H9 (cell line): Measurements from ENCODE around the gene PHETA1. TPM values are rescaled to one million over a fixed set of nuclear protein-coding genes. Genes with fewer than 3 reads are reported as not detected.
A peak's percentile ranks its signal among the peaks of the same experiment; 100 is the strongest.

Source experiments
- DNase-seq: peaks from one replicate; pipeline ENCODE4 v3.0.0-alpha.2; 2017
- H2AFZ ChIP-seq: one replicate; pipeline ENCODE4 v1.6.1; 2013; ENCODE audit warnings: mild to moderate bottlenecking, low read length, control low read depth, moderate library complexity
- H2AK5ac ChIP-seq: 2 replicates; pipeline ENCODE4 v1.6.1; 2013; ENCODE audit warnings: low read length, control low read depth, mixed read lengths; ENCODE audit not compliant: insufficient read length
- H2BK120ac ChIP-seq: one replicate; pipeline ENCODE4 v1.6.1; 2013; ENCODE audit warnings: low read depth, mild to moderate bottlenecking, low read length, control low read depth, inconsistent platforms; ENCODE audit not compliant: poor library complexity, severe bottlenecking
- H2BK12ac ChIP-seq: 2 replicates; pipeline ENCODE4 v1.6.1; 2013; ENCODE audit warnings: low read length, control low read depth, mixed read lengths, low read depth; ENCODE audit not compliant: insufficient read length
- H2BK15ac ChIP-seq: 2 replicates; pipeline ENCODE4 v1.6.1; 2013; ENCODE audit warnings: low read depth, low read length, control low read depth
- H2BK20ac ChIP-seq: one replicate; pipeline ENCODE4 v1.6.1; 2013; ENCODE audit warnings: low read depth, mild to moderate bottlenecking, low read length, control low read depth, inconsistent platforms; ENCODE audit not compliant: poor library complexity, severe bottlenecking
- H2BK5ac ChIP-seq: 2 replicates; pipeline ENCODE4 v1.6.1; 2013; ENCODE audit warnings: low read length, control low read depth, mixed read lengths; ENCODE audit not compliant: insufficient read length
- H3K14ac ChIP-seq: 2 replicates; pipeline ENCODE4 v1.6.1; 2013; ENCODE audit warnings: low read length, control low read depth; ENCODE audit not compliant: insufficient read depth
- H3K18ac ChIP-seq: 2 replicates; pipeline ENCODE4 v1.6.1; 2013; ENCODE audit warnings: low read depth, mild to moderate bottlenecking, mixed read lengths, low read length, control low read depth; ENCODE audit not compliant: insufficient read length
- H3K23ac ChIP-seq: 2 replicates; pipeline ENCODE4 v1.6.1; 2013; ENCODE audit warnings: low read length, control low read depth, mixed read lengths, low read depth; ENCODE audit not compliant: insufficient read length
- H3K23me2 ChIP-seq: 2 replicates; pipeline ENCODE4 v1.6.1; 2013; ENCODE audit warnings: low read depth, mild to moderate bottlenecking, mixed read lengths, low read length, control low read depth; ENCODE audit not compliant: insufficient read length, poor library complexity, severe bottlenecking
- H3K27ac ChIP-seq: 2 replicates; pipeline ENCODE4 v1.5.1; 2013; ENCODE audit warnings: low read length, control low read depth, mixed read lengths, low read depth; ENCODE audit not compliant: insufficient read length
- H3K27me3 ChIP-seq: 2 replicates; pipeline ENCODE4 v1.6.1; 2013; ENCODE audit warnings: low read length, control low read depth, inconsistent platforms; ENCODE audit not compliant: insufficient read depth
- H3K4ac ChIP-seq: 2 replicates; pipeline ENCODE4 v1.6.1; 2013; ENCODE audit warnings: low read depth, mild to moderate bottlenecking, control low read depth, inconsistent platforms, low read length, moderate library complexity
- H3K4me1 ChIP-seq: 2 replicates; pipeline ENCODE4 v1.6.1; 2013; ENCODE audit warnings: low read length, control low read depth, inconsistent platforms; ENCODE audit not compliant: insufficient read depth
- H3K4me2 ChIP-seq: 2 replicates; pipeline ENCODE4 v1.6.1; 2013; ENCODE audit warnings: low read length, control low read depth, mixed read lengths; ENCODE audit not compliant: insufficient read length, insufficient read depth
- H3K56ac ChIP-seq: 2 replicates; pipeline ENCODE4 v1.6.1; 2013; ENCODE audit warnings: low read depth, mild to moderate bottlenecking, mixed read lengths, low read length, control low read depth; ENCODE audit not compliant: insufficient read length
- H3K79me1 ChIP-seq: 2 replicates; pipeline ENCODE4 v1.6.1; 2013; ENCODE audit warnings: low read depth, mild to moderate bottlenecking, moderate library complexity, low read length, control low read depth, inconsistent platforms; ENCODE audit not compliant: insufficient read depth, poor library complexity, severe bottlenecking
- H3K79me2 ChIP-seq: 2 replicates; pipeline ENCODE4 v1.6.1; 2013; ENCODE audit warnings: low read length, control low read depth, inconsistent platforms; ENCODE audit not compliant: insufficient read depth
- H3K9ac ChIP-seq: 2 replicates; pipeline ENCODE4 v1.6.1; 2013; ENCODE audit warnings: low read length, control low read depth, mixed read lengths; ENCODE audit not compliant: insufficient read length; ENCODE audit errors: extremely low read depth
- H3K9me3 ChIP-seq: one replicate; pipeline ENCODE4 v1.6.1; 2013; ENCODE audit warnings: low read depth, low read length, inconsistent platforms; ENCODE audit not compliant: control insufficient read depth
- H3T11ph ChIP-seq: one replicate; pipeline ENCODE4 v1.6.1; 2013; ENCODE audit warnings: mild to moderate bottlenecking, low read length, control low read depth, inconsistent platforms
- H4K20me1 ChIP-seq: one replicate; pipeline ENCODE4 v1.6.1; 2013; ENCODE audit not compliant: control insufficient read depth, insufficient read length, insufficient read depth
- H4K5ac ChIP-seq: 2 replicates; pipeline ENCODE4 v1.6.1; 2013; ENCODE audit warnings: low read depth, mild to moderate bottlenecking, mixed read lengths, low read length, control low read depth; ENCODE audit not compliant: insufficient read length
- H4K8ac ChIP-seq: replicated peaks from 2 replicates; pipeline ENCODE4 v1.6.1; 2013; ENCODE audit warnings: low read length, control low read depth, mixed read lengths, low read depth; ENCODE audit not compliant: insufficient read length
- H4K91ac ChIP-seq: 2 replicates; pipeline ENCODE4 v1.6.1; 2013; ENCODE audit warnings: low read depth, mild to moderate bottlenecking, moderate library complexity, mixed read lengths, low read length, control low read depth; ENCODE audit not compliant: insufficient read length
- H3K27ac Mint-ChIP-seq, 3 experiments: 2 replicates in 2 of 3; 3 replicates in 1 of 3; pipeline ENCODE4 v1.8.0; 2020 to 2021; ENCODE audit warnings: mixed read lengths in 3 of 3, mild to moderate bottlenecking in 1 of 3, moderate library complexity in 1 of 3
- H3K27me3 Mint-ChIP-seq: 2 replicates; pipeline ENCODE4 v1.8.0; 2021; ENCODE audit warnings: low read depth, mild to moderate bottlenecking, moderate library complexity, mixed read lengths
- H3K36me3 Mint-ChIP-seq, 3 experiments: 2 replicates in 2 of 3; 3 replicates in 1 of 3; pipeline ENCODE4 v1.8.0; 2020 to 2021; ENCODE audit warnings: low read depth in 3 of 3, mixed read lengths in 3 of 3; ENCODE audit not compliant: insufficient read depth in 1 of 3
- H3K4me1 Mint-ChIP-seq, 2 experiments: 2 replicates each; pipeline ENCODE4 v1.8.0; 2020; ENCODE audit warnings: mixed read lengths in 2 of 2
- H3K4me3 Mint-ChIP-seq, 2 experiments: 2 replicates in 1 of 2; 3 replicates in 1 of 2; pipeline ENCODE4 v1.8.0; 2020 to 2021; ENCODE audit warnings: mild to moderate bottlenecking in 2 of 2, mixed read lengths in 2 of 2, moderate library complexity in 1 of 2
- H3K9me3 Mint-ChIP-seq, 2 experiments: 2 replicates in 1 of 2; 3 replicates in 1 of 2; pipeline ENCODE4 v1.8.0; 2020; ENCODE audit warnings: mild to moderate bottlenecking in 2 of 2, mixed read lengths in 2 of 2, moderate library complexity in 1 of 2
- CTCF ChIP-seq: fragments of 200-600 bp; sonication (generic); conservative IDR thresholded peaks from 3 replicates; pipeline ENCODE4 v1.8.0; 2021; ENCODE audit warnings: antibody characterized with exemption, mild to moderate bottlenecking
- WGBS: extraction: QIAGEN DNeasy Blood & Tissue Kit; methylation state at CpG from one replicate; pipeline ENCODE4 v1.1.7; 2013; ENCODE audit warnings: missing lambda C conversion rate, low lambda C conversion rate, mixed read lengths; ENCODE audit not compliant: insufficient read length; ENCODE audit errors: extremely low coverage; 5-methylcytosine and 5-hydroxymethylcytosine counted together
- total RNA-seq: library from RNA; stranded (reverse); gene quantifications from 2 replicates; pipeline ENCODE4 v1.2.1, GENCODE V29; 2021

Gene PHETA1
- total RNA-seq, 1 experiment from 2014 or later, result 13.1 TPM

DNA sequence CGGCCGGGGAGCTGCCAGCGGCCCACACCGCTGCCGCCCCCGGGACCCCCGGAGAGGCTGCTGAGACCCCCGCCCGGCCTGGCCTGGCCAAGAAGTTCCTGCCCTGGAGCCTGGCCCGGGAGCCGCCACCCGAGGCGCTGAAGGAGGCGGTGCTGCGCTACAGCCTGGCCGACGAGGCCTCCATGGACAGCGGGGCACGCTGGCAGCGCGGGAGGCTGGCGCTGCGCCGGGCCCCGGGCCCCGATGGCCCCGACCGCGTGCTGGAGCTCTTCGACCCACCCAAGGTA, 49.6 kb upstream of the PHETA1 start:
- H4K5ac ChIP-seq, result no peak overlapping the region
- H3K18ac ChIP-seq, result no peak overlapping the region
- peaks cover 35 to 42% of the 10 kb centered on the region in 2 experiments for H3K4me1 Mint-ChIP-seq
- no peak overlapping the region for H3K27ac Mint-ChIP-seq
- no peak overlapping the region for H4K91ac ChIP-seq
- no peak overlapping the region for H2BK15ac ChIP-seq
- peaks cover 20% of the 10 kb centered on the region; the same call in 1 of the 2 replicates for H3K79me2 ChIP-seq
- no peak for TF ChIP-seq CTCF
- H4K8ac ChIP-seq, result no peak overlapping the region
- no peak overlapping the region for H3K4me3 Mint-ChIP-seq
- no peak overlapping the region for H2AFZ ChIP-seq
- H2AK5ac ChIP-seq, result no peak overlapping the region
- no peaks in the 10 kb centered on the region for H3K79me1 ChIP-seq
- no peak overlapping the region for H3K27ac ChIP-seq
- no peaks in the 10 kb centered on the region for H3K27me3 Mint-ChIP-seq
- DNase-seq, result peak; percentile 47
- H2BK20ac ChIP-seq, result no peak overlapping the region
- H3K4ac ChIP-seq, result no peak overlapping the region
- no peaks in the 10 kb centered on the region for H3K23me2 ChIP-seq
- H3K9ac ChIP-seq, result no peak overlapping the region
- H3K4me1 ChIP-seq, result peaks cover 5% of the 10 kb centered on the region
- no peak overlapping the region for H3T11ph ChIP-seq
- no peak overlapping the region for H3K23ac ChIP-seq
- H3K56ac ChIP-seq, result no peak overlapping the region
- H3K9me3 Mint-ChIP-seq, result no peaks in the 10 kb centered on the region
- peaks cover 15 to 50% (median 17%) of the 10 kb centered on the region in 3 experiments for H3K36me3 Mint-ChIP-seq
- H3K4me2 ChIP-seq, result no peak overlapping the region
- no peaks in the 10 kb centered on the region for H4K20me1 ChIP-seq
- H2BK12ac ChIP-seq, result no peak overlapping the region
- no peaks in the 10 kb centered on the region for H3K27me3 ChIP-seq
- H3K9me3 ChIP-seq, result no peaks in the 10 kb centered on the region
- no CpG with 5 or more reads among the region's 30 CpGs for WGBS
- no peak overlapping the region for H2BK5ac ChIP-seq
- no peak overlapping the region for H2BK120ac ChIP-seq
- H3K14ac ChIP-seq, result no peak overlapping the region
